IPS DF 6.9 (cell line): ENCODE data around the gene TSPAN9.

Experiments
- DNase-seq: peaks from one replicate; pipeline ENCODE4 v3.0.0-alpha.2; 2013; ENCODE audit warnings: low read depth, low spot score
- H3K27ac ChIP-seq: one replicate; pipeline ENCODE4 v1.5.1; 2013; ENCODE audit warnings: low read length, control low read depth
- H3K27me3 ChIP-seq: 2 replicates; pipeline ENCODE4 v1.6.1; 2013; ENCODE audit warnings: mild to moderate bottlenecking, low read length; ENCODE audit not compliant: control insufficient read depth, insufficient read depth
- H3K36me3 ChIP-seq: 2 replicates; pipeline ENCODE4 v1.6.1; 2013; ENCODE audit warnings: low read length; ENCODE audit not compliant: control insufficient read depth, insufficient read depth
- H3K4me1 ChIP-seq: 2 replicates; pipeline ENCODE4 v1.6.1; 2013; ENCODE audit warnings: low read length; ENCODE audit not compliant: control insufficient read depth, insufficient read depth
- H3K4me3 ChIP-seq: 2 replicates; pipeline ENCODE4 v1.5.1; 2013; ENCODE audit warnings: mild to moderate bottlenecking, low read length
- H3K9me3 ChIP-seq: 2 replicates; pipeline ENCODE4 v1.6.1; 2013; ENCODE audit warnings: low read length, inconsistent platforms; ENCODE audit not compliant: control insufficient read depth, insufficient read depth
- WGBS: extraction: QIAGEN DNeasy Blood & Tissue Kit; methylation state at CpG from one replicate; pipeline ENCODE4 v1.1.7; 2013; ENCODE audit warnings: mixed read lengths, missing lambda C conversion rate; ENCODE audit not compliant: insufficient read length, insufficient coverage; 5-methylcytosine and 5-hydroxymethylcytosine counted together

TSPAN9 gene

GRCh38 chr12:3197131-3197818 lies 120.1 kb downstream of the TSPAN9 start:
- no peaks in the 10 kb centered on the region for H3K36me3 ChIP-seq
- H3K27ac ChIP-seq, result no peak overlapping the region
- no peak for DNase-seq
- peaks cover 12% of the 10 kb centered on the region; the same call in 1 of the 2 replicates for H3K27me3 ChIP-seq
- H3K9me3 ChIP-seq, result no peaks in the 10 kb centered on the region
- no peak overlapping the region for H3K4me3 ChIP-seq
- WGBS, result no CpG with 5 or more reads among the region's 8 CpGs
- peaks cover 8% of the 10 kb centered on the region for H3K4me1 ChIP-seq

- Histone ChIP-seq H3K36me3 (no peaks in the 10 kb centered on the region), H3K27me3 (peaks cover 12% of the 10 kb centered on the region; the same call in 1 of the 2 replicates), H3K4me3 (peak overlapping the region; percentile 54; the same call in 1 of the 2 replicates), H3K27ac (no peak overlapping the region), H3K9me3 (no peaks in the 10 kb centered on the region), H3K4me1 (peaks cover 12% of the 10 kb centered on the region)
- no CpG with 5 or more reads among the region's 45 CpGs for WGBS
- no peak for DNase-seq
Observed at GRCh38 chr12:3199551-3200031, 122.4 kb downstream of the TSPAN9 start.

- Histone ChIP-seq H3K9me3 (no peaks in the 10 kb centered on the region), H3K4me1 (peaks cover 12% of the 10 kb centered on the region), H3K27me3 (peaks cover 12% of the 10 kb centered on the region; the same call in 1 of the 2 replicates), H3K27ac (no peak overlapping the region), H3K4me3 (peak overlapping the region; percentile 54; the same call in 1 of the 2 replicates), H3K36me3 (no peaks in the 10 kb centered on the region)
- no CpG with 5 or more reads among the region's 49 CpGs for WGBS
- peak; percentile 64 for DNase-seq
Observed at GRCh38 chr12:3200032-3200617, 122.9 kb downstream of the TSPAN9 start.

GRCh38 chr12:3200814-3201233 lies 123.6 kb downstream of the TSPAN9 start:
- peaks cover 12% of the 10 kb centered on the region; the same call in 1 of the 2 replicates for H3K27me3 ChIP-seq
- H3K9me3 ChIP-seq, result no peaks in the 10 kb centered on the region
- H3K27ac ChIP-seq, result no peak overlapping the region
- WGBS, result no CpG with 5 or more reads among the region's 41 CpGs
- no peak for DNase-seq
- H3K36me3 ChIP-seq, result no peaks in the 10 kb centered on the region
- H3K4me1 ChIP-seq, result peaks cover 12% of the 10 kb centered on the region
- H3K4me3 ChIP-seq, result peak overlapping the region; percentile 32; the same call in 1 of the 2 replicates

- no peaks in the 10 kb centered on the region for H3K9me3 ChIP-seq
- H3K36me3 ChIP-seq, result no peaks in the 10 kb centered on the region
- peaks cover 12% of the 10 kb centered on the region; the same call in 1 of the 2 replicates for H3K27me3 ChIP-seq
- H3K4me3 ChIP-seq, result no peak overlapping the region; the same call in 1 of the 2 replicates
- H3K27ac ChIP-seq, result no peak overlapping the region
- no CpG with 5 or more reads among the region's 10 CpGs for WGBS
- DNase-seq, result no peak
- H3K4me1 ChIP-seq, result peaks cover 12% of the 10 kb centered on the region
Observed at GRCh38 chr12:3201339-3202051, 124.3 kb downstream of the TSPAN9 start.

- Histone ChIP-seq H3K27ac (no peak overlapping the region), H3K4me3 (no peak overlapping the region)
- no CpG with 5 or more reads among the region's 11 CpGs for WGBS
Observed at GRCh38 chr12:3202096-3202495, 124.9 kb downstream of the TSPAN9 start.

GRCh38 chr12:3202734-3203446 lies 125.7 kb downstream of the TSPAN9 start:
- no peak for DNase-seq
- WGBS, result no CpG with 5 or more reads among the region's 8 CpGs
- H3K9me3 ChIP-seq, result no peaks in the 10 kb centered on the region
- peaks cover 12% of the 10 kb centered on the region for H3K4me1 ChIP-seq
- H3K4me3 ChIP-seq, result no peak overlapping the region
- H3K27me3 ChIP-seq, result peaks cover 12% of the 10 kb centered on the region; the same call in 1 of the 2 replicates
- no peak overlapping the region for H3K27ac ChIP-seq
- no peaks in the 10 kb centered on the region for H3K36me3 ChIP-seq

More at GRCh38 chr12:3202096-3202495, 124.9 kb downstream of the TSPAN9 start:
- no peak for DNase-seq
- Histone ChIP-seq H3K4me1 (peaks cover 12% of the 10 kb centered on the region), H3K27me3 (peaks cover 12% of the 10 kb centered on the region; the same call in 1 of the 2 replicates), H3K9me3 (no peaks in the 10 kb centered on the region), H3K36me3 (no peaks in the 10 kb centered on the region)

GRCh38 chr12:3203713-3204112 lies 126.5 kb downstream of the TSPAN9 start:
- Histone ChIP-seq H3K27ac (no peak overlapping the region), H3K4me1 (peaks cover 12% of the 10 kb centered on the region), H3K9me3 (no peaks in the 10 kb centered on the region), H3K4me3 (no peak overlapping the region), H3K27me3 (peaks cover 12% of the 10 kb centered on the region; the same call in 1 of the 2 replicates), H3K36me3 (no peaks in the 10 kb centered on the region)
- WGBS, result no CpG with 5 or more reads among the region's 2 CpGs
- no peak for DNase-seq

GRCh38 chr12:3204143-3204542 lies 127.0 kb downstream of the TSPAN9 start:
- Histone ChIP-seq H3K4me3 (no peak overlapping the region), H3K27ac (no peak overlapping the region), H3K9me3 (no peaks in the 10 kb centered on the region), H3K4me1 (peaks cover 12% of the 10 kb centered on the region), H3K36me3 (no peaks in the 10 kb centered on the region), H3K27me3 (peaks cover 10% of the 10 kb centered on the region; the same call in 1 of the 2 replicates)
- no peak for DNase-seq
- no CpG with 5 or more reads among the region's 10 CpGs for WGBS
